ENCODE results near the gene TPCN2.
"Not testable (repeated sequence)": the region's sequence is repeated elsewhere in the genome, so short reads cannot be mapped to it uniquely, and the experiment has no call there.

The TPCN2 gene

GRCh38 chr11:69074375-69075140, 25.8 kb downstream of the TPCN2 start:
- FAIRE-seq (no peak), DNase-seq (ENCODE audit: insufficient read length, low spot score) (no peak)
- no peak for TF ChIP-seq CTCF (IDR thresholded peaks at IDR 0.05; ENCODE audit: insufficient read depth, missing control alignments)

GRCh38 chr11:69075421-69076128, 26.8 kb downstream of the TPCN2 start:
- no peak for TF ChIP-seq CTCF (IDR thresholded peaks at IDR 0.05; ENCODE audit: insufficient read depth, missing control alignments)
- DNase-seq (ENCODE audit: insufficient read length, low spot score), result no peak
- no peak for FAIRE-seq

GRCh38 chr11:69076129-69076791, 27.5 kb downstream of the TPCN2 start:
- DNase-seq (ENCODE audit: insufficient read length, low spot score), result no peak
- FAIRE-seq, result no peak
- TF ChIP-seq CTCF (IDR thresholded peaks at IDR 0.05; ENCODE audit: insufficient read depth, missing control alignments), result no peak

- FAIRE-seq, result not testable (repeated sequence)
Observed at GRCh38 chr11:69076977-69077376, 28.2 kb downstream of the TPCN2 start.

GRCh38 chr11:69078508-69078907, 29.8 kb downstream of the TPCN2 start:
- TF ChIP-seq CTCF (IDR thresholded peaks at IDR 0.05; ENCODE audit: insufficient read depth, missing control alignments), result no peak
- FAIRE-seq, result no peak

More at GRCh38 chr11:69076977-69077376, 28.2 kb downstream of the TPCN2 start:
- DNase-seq (ENCODE audit: insufficient read length, low spot score), result not testable (repeated sequence)

GRCh38 chr11:69078930-69079605, 30.3 kb downstream of the TPCN2 start:
- TF ChIP-seq CTCF (IDR thresholded peaks at IDR 0.05; ENCODE audit: insufficient read depth, missing control alignments), result no peak
- DNase-seq (ENCODE audit: insufficient read length, low spot score) (no peak), FAIRE-seq (no peak)

More at GRCh38 chr11:69078508-69078907, 29.8 kb downstream of the TPCN2 start:
- no peak for DNase-seq (ENCODE audit: insufficient read length, low spot score)

- DNase-seq (ENCODE audit: insufficient read length, low spot score) (no peak), FAIRE-seq (no peak)
- TF ChIP-seq CTCF (IDR thresholded peaks at IDR 0.05; ENCODE audit: insufficient read depth, missing control alignments), result no peak
Observed at GRCh38 chr11:69079661-69080256, 31.0 kb downstream of the TPCN2 start.
